Left renal pelvis (tissue), 4 donors: ENCODE results near the gene MBOAT1. TPM values are rescaled to one million over a fixed set of nuclear protein-coding genes. Genes with fewer than 3 reads are reported as not detected.
A peak's percentile ranks its signal among the peaks of the same experiment; 100 is the strongest.
"Not testable (repeated sequence)": the region's sequence is repeated elsewhere in the genome, so short reads cannot be mapped to it uniquely, and the experiment has no call there.

Experiments used
- DNase-seq, 4 donors: peaks; one replicate each; pipeline ENCODE4 v3.0.0-alpha.2; 2013; ENCODE audit warnings: low read depth in 4 of 4, low spot score in 3 of 4
- polyA plus RNA-seq, 4 donors: library from polyadenylated mRNA; unstranded; fragments of 120-200 nt; gene quantifications; one replicate each; pipeline ENCODE4 v1.2.1, GENCODE V29; 2013; ENCODE audit not compliant: insufficient read length in 4 of 4

Gene MBOAT1
- polyA plus RNA-seq, 4 donors: 20.4 to 31.4 (median 22.0) TPM

DNA sequence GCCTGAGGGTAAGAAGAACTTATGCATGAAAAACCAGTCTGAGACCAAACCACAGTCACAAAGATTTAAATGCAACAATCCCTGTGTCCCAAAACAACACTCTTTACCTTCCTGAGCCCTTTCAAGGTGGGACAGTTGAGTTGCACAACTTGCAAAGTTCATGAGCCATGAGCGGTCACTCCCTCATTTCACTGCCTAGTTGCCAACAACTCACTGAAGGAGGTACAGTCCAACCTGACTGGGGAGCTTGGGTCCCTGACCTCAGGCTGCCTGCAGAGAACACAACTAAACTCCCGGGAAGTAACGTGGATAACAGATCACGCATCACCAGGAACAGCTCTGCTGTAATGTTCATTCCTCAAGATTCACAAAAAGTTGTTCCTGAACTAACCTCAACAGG, 69.4 kb downstream of the MBOAT1 start:
- DNase-seq: no peak

DNA sequence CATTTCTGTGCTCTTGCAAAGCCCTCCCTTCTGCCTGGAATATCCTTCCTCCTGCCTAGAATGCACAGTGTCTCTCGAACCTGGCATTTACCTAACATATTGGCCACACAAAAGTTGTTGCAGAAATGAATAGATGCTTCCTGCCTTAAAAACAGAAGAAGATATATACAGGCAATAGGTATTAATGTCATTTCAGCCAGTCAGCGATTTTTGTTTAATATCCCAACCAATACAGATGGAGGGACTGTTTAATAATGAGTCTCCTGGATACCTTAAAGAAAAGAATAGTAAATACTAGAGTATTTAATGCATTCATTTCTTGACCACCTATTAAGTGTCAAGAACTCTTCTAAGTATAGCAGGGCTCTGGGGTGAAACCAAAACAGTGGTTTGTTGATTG, 70.3 kb downstream of the MBOAT1 start:
- no peak for DNase-seq

DNA sequence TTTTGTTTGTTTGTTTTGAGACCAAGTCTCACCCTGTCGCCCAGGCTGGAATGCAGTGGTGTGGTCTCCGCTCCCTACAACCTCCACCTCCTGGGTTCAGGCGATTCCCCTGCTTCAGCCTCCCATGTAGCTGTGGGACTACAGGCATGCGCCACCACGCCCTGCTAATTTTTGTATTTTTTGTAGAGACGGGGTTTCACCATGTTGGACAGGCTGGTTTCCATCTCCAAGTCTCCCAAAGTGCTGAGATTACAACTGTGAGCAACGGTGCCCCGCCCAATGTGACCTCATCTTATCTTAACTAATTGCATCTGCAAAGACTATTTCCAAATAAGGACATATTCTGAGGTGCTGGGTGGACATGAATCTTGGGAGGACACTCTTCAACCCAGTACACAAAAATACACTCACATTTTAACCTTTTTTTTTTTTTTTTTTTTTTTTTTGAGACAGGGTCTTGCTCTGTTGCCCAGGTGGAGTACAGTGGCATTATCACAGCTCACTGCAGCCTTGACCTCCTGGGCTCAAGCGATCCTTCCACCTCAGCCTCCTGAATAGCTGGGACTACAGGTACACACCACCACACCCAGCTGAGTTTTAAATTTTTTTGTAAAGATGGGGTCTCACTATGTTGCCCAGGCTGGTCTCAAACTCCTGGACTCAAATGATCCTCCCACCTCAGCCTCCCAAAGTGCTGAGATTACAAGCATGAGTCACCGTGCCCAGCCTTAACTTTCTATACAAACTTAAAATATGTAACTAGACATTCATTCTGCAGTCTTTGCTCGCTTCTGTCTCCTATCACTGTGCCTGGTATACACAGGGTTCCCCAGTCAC, 72.9 kb downstream of the MBOAT1 start:
- DNase-seq: not testable (repeated sequence)

DNA sequence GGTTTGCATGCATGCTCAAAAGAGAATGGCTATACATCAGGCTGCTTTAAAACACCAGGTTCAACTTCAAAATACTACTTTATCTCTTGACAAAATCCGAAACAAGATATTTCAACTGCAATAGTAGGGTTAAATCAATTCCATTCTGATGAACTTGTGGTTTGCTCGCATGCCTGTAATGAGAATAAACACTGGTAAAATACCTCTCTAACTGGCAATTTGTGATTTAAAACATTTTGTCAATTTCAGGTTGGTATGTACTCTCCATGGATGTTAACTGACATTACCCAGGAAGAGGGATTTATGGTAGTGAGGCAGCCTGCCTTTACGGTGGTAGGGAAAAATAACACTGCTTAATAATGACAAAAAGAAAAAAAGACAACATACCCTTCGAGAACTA, 74.4 kb downstream of the MBOAT1 start:
- no peak for DNase-seq

DNA sequence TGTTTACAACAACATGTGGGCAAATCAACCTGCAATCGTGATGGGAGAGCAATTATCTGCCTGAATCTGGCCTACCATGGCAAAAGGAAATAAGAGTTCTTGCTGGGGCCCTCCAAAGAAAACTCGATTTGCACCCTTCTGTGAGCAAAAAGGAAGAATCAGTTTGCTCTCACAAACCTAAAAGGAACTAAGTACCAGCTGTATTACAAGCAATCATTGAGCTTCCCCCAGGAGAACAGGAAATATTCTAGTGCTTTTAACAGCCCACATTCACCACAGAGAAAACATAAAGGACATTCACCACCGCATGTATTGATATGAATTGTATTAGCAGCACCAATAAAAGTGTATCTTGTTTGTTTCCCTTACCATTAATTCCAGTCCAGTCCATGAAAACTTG, 75.0 kb downstream of the MBOAT1 start:
- no peak for DNase-seq

DNA sequence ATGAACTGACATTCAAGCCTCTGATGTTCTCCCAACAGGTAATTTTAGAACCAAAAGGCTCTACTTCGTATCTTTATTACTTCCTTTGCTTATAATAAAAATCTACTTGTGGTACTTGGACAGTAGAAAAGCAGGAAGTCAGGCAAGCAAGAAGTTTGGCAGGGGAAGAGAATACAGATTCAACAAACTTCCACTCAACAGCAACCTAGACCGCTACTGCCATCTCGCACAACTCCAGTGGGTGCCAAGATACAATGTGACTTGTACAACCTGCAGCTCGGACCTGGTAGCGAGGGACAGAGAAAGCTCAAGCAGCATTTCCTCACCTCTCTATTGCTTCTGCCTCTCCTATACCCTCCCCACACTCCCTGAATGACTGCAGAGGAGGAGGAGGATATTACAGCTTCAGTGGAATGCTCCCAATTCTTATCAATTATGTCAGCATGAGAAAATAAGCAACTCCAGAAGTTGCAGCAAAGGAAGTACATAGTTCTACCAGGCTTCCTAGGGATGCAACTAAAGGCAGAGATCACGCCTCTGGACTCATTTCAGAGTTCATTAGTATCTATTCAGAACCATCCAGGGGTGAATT, 76.5 kb downstream of the MBOAT1 start:
- DNase-seq: no peak

DNA sequence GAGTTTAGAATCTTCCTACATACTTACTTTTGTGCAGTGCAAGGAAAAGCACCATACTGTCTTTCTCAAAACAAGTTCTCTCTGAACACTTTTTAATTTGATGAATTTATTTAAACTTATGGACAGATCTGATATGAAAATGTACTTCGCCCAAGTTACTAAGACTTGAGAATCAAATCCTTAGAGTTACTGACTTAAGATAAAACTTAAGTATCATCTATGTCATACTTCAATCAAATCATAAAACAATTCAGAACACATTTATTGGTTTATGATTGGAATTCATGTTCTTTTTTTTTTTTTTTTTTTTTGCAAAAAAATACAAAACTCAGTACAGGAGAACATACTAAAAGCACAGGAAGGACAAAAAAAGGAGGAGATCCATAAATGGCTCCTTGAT, 77.7 kb downstream of the MBOAT1 start:
- DNase-seq: no peak

DNA sequence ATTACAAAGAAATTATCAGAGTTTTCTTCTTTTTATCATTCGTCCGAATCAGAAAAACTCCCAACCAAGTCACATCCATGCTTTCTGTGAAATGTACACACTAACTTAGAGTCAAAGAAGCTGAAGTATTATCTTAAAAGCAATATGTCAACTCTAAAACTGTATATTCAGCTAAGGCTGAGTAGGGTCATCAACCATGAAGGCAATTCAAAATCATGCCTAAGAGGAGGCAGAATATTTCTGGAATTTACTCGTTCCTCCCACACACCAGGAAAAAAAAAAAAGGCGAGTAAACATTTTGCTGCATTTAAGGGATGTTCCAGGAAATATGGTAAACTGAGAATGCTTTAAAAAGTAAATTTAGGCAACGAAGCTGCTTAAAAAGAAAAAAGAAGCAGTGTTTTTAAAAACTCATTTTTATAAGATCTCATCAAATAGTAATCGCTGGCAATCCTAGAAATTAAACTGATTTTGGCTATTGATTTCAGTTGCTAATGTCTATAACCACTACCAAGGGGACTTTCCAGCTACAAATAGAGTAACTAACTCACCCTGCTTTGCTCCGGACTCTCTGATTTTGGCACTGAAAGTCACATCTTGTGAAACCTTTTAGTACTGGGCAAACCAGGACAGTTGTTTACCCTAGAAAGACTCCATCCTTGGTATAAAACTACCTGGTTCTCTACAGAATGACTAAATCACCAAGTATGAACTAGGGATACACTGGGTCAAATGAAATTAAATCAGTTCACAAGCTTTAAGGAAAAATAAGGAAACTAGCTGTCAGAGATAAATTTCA, 82.8 kb downstream of the MBOAT1 start:
- no peak for DNase-seq

DNA sequence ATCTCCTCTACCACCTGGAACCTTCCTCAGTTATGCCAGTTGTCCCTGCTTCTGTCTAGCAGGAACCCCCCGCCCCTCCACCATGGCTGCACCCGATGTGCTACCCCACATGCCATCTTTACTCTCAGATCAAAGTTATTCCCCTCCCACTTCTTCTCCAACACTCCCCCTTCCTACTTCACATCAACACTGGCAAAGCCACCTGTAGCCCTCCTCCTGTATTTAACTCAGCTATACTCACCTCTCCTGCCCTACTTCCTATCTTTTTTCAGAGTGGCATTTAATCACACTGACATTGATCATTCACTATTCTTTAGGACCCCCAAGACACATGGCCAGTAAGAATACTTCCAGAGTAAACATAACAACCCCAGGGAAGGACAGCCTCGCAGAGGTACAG, 84.3 kb downstream of the MBOAT1 start:
- no peak for DNase-seq

DNA sequence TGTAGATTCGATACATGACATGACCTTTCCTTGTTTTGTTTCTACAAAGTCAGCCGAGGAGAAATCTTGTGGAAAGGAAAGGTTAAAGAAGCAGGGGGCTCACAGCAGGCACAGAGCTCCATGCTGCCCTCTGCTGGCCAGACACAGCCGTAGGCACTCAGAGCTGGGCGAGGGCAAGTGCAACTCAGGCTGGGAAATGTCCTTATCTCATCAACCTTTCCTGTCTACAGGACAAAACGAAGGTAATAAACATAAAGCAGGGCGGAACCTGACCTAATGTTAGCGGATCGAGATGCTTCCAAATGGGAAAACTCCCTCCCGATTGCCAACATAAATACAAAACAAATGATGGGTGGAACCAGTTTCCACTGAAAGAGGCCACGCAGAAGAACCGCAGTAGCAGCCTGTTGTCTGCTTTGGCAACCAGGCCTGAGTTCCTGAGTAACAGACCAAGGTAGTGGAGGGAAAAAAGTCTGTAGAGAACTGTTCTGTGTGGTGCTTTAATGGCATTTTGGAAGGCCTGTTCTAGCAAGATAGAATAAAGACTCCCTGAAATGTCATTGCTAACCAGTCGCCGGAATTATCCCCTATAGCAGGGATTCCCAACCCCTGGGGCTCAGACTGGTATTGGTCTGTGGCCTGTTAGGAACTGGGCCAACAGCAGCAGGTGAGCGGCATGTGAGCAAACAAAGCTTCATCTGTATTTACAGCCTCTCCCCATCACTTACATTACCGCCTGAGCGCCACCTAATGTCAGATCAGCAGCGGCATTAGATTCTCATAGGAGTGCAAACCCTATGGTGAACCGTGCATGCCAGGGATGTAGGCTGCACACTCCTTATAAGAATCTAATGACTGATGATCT, 85.2 kb downstream of the MBOAT1 start:
- DNase-seq: peak in 1 of 4 donors; percentile 40

DNA sequence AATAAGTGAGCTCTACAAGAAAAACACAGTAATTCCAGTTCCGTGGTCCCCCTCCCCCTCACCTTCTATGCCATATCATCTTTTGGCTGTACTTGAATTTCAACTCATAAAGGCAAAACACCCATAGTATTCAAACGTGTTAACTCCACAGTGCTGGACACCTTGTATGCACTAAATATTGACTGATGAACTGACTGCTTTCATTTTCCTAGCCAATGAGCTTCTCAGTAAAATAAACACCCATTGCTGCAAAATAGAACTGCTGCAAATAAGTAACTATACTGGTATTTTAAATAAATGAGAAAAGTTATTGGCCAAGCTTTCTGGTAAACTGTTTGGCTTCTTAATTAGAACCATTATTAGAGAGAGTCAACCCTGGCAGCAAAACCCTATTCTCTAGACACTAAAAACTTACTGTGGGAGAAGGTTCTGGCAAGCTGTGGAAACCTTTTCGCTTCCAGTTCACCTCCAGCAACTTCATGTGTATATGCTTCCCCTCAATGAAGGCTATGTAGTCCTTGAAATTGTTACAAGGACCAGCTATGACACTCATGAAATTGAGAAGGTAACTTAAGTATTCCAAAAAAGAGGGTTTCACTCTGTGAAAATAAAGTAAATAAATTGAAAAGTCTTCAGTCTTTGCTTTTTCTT, 86.0 kb downstream of the MBOAT1 start:
- no peak for DNase-seq

DNA sequence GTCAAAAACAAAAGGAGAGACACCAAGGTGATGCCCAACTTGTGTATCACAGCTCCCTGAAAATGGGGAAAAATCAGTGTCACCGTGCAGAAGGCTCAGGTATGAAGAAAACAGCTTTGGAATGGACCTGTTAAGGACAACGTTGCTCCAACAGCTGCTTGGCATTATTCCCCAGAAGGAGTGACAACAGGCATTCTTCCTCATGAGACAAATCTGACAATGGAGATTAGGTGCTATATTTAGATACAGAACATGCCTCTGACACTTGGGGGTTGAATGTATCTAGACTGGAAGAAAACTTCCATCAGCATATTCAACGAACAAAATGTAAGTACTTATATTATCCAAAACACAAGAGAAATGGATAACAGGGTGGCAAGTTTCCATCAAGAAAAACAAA, 87.7 kb downstream of the MBOAT1 start:
- no peak for DNase-seq

DNA sequence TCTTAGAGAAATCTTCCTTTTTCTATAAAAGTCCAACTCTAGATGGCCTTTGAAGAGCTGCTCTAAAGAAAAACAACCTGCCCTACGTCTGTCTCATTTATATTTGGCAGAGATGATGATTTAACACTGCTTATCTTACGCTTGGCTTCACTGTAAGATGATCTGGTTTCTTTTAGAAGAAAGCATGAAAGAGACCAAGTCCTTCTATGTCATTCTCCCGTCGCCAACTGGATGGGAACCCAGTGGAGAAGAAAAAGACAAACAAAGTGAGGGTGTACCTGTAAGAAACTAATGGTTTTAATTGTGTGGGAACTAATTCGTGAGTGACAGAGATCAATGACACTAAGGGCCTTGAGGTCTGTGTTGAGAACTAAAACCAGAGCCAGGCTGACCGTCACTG, 92.8 kb downstream of the MBOAT1 start:
- DNase-seq: peak in 2 of 4 donors; percentile 45 to 48

DNA sequence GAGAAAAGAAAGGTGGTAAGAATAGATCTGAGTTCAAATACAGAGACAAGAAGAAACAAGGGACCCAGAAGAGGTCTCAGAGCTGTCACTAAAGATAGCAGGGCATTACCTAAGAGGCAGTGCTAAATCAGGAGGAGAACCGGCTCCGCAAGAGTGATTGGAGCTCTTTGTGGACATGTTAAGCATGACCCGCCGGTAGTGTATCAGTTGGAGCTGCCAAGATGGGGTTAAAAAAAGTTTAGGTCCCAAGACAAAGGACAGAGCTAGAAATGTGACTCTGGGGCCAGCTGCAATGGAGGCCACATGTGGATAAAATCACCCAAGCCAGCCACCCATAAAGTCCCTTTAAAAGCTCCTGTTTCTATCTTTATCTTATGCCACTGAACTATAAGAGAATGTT, 93.4 kb downstream of the MBOAT1 start:
- peak in 1 of 4 donors; percentile 40 for DNase-seq

DNA sequence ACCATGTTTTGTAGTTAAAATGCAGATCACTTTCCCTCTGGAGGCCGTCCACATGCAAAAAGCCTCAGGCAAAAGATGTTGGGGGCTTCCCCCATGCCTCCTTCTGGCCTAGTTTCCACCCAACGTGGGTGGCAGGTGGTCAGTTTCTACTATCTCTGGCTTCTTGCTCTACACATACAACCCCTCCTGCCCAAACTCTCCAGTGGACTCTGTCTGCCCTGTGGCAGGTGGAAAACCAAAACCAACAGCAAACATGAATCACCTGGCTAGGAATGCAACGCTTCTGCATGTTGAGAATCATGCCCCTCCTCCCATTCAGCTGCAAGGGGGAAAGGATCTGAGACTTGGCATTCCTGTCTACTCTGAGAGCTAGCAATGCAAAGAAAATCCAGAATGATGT, 94.8 kb downstream of the MBOAT1 start:
- no peak for DNase-seq

DNA sequence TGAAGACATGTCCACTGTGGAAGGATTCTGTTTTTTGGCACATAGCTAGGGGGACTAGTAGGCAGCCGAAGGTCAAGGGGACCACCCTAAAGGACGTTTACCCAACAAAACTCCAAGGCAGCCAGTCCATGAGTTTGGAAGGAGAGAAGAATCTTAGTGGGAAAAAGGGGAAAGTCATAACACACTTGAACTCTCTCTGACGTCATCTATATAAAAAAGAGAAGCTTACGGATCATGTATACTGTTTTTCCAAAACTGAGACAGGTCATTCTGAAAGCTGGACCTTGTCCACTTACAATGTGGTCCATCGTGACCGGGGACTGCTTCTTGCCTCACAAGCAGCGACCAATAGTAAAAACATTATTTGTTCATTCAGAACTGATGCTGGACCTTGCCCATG, 95.5 kb downstream of the MBOAT1 start:
- DNase-seq: no peak

DNA sequence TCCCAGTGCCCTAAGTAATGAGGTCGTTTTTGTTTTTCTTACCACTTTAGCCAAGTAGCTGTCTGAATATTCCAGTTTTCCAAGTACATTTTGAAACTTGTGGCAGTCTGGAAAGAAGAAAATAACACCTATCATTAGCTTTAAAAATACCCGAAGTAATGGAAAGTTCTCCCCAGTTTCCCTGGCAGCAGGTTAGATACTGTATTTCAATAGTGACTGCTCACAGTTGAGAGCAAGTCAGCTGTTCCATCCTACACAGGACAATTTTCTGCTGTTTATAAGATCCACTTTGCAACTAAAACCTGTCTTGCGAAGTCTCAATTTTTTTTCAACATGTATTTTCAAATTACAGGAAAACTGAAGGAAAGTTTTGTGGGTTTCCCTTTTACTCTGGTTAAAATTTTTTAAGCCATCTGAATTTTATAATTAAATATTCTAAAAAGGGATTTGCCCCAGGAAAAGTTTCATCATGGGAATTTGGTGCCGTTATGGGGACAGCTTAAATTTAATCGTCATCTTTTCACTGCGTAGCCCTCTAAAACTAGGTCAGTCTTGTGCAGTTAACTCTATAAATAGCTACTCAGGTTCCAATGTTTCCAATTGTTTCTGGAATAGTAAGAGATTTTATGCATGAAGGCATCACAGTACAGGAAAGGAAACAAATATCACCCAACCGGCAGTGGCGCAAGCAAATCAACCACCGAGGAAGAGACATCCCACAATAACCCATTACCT, 96.9 kb downstream of the MBOAT1 start:
- no peak for DNase-seq

DNA sequence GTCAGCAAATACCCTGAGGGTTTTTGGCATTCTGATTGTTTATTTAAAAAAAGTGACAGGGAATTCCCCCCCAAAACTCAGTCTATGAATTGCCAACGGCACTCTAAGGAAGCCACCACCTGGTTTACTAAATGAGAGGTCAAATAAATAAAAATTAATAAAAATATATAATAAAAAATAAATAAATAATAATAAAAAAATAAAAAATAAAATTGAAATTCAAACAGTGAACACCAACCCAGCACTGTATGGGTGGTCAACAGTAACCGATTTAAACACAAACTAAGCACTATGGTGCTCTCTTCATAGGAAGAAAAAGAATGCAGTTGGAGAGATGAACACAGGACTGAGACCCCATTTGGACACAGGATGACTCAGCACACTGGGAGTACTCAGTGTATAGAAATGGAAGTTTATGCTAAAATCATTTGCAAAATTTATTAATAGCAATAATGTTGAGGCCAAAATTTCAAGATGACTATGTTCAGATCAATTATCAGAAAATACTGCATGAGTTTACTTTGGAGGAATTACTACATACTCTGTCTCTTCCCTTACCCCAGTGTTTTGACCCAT, 98.5 kb downstream of the MBOAT1 start:
- DNase-seq: no peak

DNA sequence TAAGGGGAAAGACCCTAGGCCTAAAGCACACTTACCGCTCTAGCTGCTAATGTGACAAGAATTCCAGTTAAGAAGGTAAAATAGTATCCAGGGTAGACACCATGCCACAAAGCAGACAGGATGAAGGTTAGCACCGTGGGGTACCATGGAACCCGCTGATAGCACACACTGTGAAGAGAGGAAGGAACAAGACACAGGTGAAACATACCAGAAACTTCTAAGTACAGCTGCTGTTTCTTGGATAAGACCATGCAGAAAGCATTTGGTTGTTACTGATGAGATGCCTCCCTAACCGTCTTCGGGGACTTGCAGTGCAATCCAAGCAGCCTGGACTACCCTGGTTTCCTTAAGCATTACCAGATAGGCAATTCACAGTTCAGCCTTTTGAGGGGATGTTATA, 99.4 kb downstream of the MBOAT1 start:
- DNase-seq: no peak
